ENCODE results near the gene CIAO3. TPM values are rescaled to one million over a fixed set of nuclear protein-coding genes. Genes with fewer than 3 reads are reported as not detected.
"Not testable (repeated sequence)": the region's sequence is repeated elsewhere in the genome, so short reads cannot be mapped to it uniquely, and the experiment has no call there.

Gene CIAO3
- polyA plus RNA-seq, 1 donor from 2014 or later, result 57.8 TPM

DNA sequence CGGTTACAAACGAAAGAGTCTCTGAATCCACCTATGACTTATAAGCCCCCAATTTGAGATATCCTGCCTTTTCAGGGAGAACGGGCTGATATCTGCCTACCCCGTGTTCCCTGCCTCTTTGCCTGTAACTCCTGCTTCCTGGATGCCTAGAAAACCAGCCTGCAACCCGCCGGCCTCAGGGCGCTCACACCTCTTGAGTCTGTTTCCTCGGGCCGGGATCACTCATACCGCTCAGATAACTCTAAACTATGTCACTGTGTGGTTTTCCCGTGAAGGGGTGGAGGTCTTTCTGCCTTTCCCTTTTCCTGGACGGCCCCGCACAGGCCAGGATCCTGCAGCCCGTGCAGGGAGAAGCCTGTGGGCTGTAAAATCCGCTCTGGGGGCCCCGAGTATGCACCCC is 37.0 kb upstream of the CIAO3 start:
- Histone ChIP-seq H3K4me2 (ENCODE audit: low read length) (no peak overlapping the region), H3K27ac (ENCODE audit: low read length) (no peak overlapping the region), H2AFZ (ENCODE audit: low read depth, low read length) (no peak overlapping the region), H3K27me3 (ENCODE audit: insufficient read depth, low read depth, low read length) (no peaks in the 10 kb centered on the region), H4K20me1 (ENCODE audit: insufficient read depth) (no peaks in the 10 kb centered on the region), H3K36me3 (ENCODE audit: insufficient read depth, low read length) (no peaks in the 10 kb centered on the region), H3K9ac (ENCODE audit: low read length) (no peak overlapping the region), H3K9me3 (ENCODE audit: low read length) (no peaks in the 10 kb centered on the region), H3F3A (ENCODE audit: insufficient read depth, low read length, poor library complexity, severe bottlenecking) (no peaks in the 10 kb centered on the region), H3K4me3 (ENCODE audit: low read length) (no peak overlapping the region), H3K9me2 (ENCODE audit: insufficient read depth, low read length) (no peaks in the 10 kb centered on the region), H3K79me2 (replicated peaks; ENCODE audit: insufficient read depth, low read length) (no peaks in the 10 kb centered on the region)
- TF ChIP-seq TAF1 (IDR thresholded peaks at IDR 0.05; ENCODE audit: low read depth) (no peak), CTCF (IDR thresholded peaks at IDR 0.05; ENCODE audit: poor library complexity, severe bottlenecking) (no peak), SMC3 (conservative IDR thresholded peaks at IDR 0.05; ENCODE audit: poor library complexity) (no peak), RAD21 (conservative IDR thresholded peaks at IDR 0.05) (no peak), POLR2AphosphoS5 (IDR thresholded peaks at IDR 0.05) (no peak)
- TF ChIP-seq, protein P1, sequence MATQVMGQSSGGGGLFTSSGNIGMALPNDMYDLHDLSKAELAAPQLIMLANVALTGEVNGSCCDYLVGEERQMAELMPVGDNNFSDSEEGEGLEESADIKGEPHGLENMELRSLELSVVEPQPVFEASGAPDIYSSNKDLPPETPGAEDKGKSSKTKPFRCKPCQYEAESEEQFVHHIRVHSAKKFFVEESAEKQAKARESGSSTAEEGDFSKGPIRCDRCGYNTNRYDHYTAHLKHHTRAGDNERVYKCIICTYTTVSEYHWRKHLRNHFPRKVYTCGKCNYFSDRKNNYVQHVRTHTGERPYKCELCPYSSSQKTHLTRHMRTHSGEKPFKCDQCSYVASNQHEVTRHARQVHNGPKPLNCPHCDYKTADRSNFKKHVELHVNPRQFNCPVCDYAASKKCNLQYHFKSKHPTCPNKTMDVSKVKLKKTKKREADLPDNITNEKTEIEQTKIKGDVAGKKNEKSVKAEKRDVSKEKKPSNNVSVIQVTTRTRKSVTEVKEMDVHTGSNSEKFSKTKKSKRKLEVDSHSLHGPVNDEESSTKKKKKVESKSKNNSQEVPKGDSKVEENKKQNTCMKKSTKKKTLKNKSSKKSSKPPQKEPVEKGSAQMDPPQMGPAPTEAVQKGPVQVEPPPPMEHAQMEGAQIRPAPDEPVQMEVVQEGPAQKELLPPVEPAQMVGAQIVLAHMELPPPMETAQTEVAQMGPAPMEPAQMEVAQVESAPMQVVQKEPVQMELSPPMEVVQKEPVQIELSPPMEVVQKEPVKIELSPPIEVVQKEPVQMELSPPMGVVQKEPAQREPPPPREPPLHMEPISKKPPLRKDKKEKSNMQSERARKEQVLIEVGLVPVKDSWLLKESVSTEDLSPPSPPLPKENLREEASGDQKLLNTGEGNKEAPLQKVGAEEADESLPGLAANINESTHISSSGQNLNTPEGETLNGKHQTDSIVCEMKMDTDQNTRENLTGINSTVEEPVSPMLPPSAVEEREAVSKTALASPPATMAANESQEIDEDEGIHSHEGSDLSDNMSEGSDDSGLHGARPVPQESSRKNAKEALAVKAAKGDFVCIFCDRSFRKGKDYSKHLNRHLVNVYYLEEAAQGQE (IDR thresholded peaks at IDR 0.05; ENCODE audit: borderline replicate concordance), result no peak

- Histone ChIP-seq H4K20me1 (ENCODE audit: insufficient read depth) (no peaks in the 10 kb centered on the region), H3K27me3 (ENCODE audit: insufficient read depth, low read depth, low read length) (no peaks in the 10 kb centered on the region), H3K9me2 (ENCODE audit: insufficient read depth, low read length) (no peaks in the 10 kb centered on the region), H3K27ac (ENCODE audit: low read length) (no peak overlapping the region), H3K36me3 (ENCODE audit: insufficient read depth, low read length) (no peaks in the 10 kb centered on the region), H2AFZ (ENCODE audit: low read depth, low read length) (no peak overlapping the region), H3K9ac (ENCODE audit: low read length) (no peak overlapping the region), H3K9me3 (ENCODE audit: low read length) (no peaks in the 10 kb centered on the region), H3K4me3 (ENCODE audit: low read length) (no peak overlapping the region), H3F3A (ENCODE audit: insufficient read depth, low read length, poor library complexity, severe bottlenecking) (no peaks in the 10 kb centered on the region), H3K79me2 (replicated peaks; ENCODE audit: insufficient read depth, low read length) (no peaks in the 10 kb centered on the region), H3K4me2 (ENCODE audit: low read length) (no peak overlapping the region)
- TF ChIP-seq CTCF (IDR thresholded peaks at IDR 0.05; ENCODE audit: poor library complexity, severe bottlenecking) (no peak), EP300 (conservative IDR thresholded peaks at IDR 0.05; ENCODE audit: poor library complexity, severe bottlenecking) (no peak), POLR2AphosphoS5 (IDR thresholded peaks at IDR 0.05) (no peak), RAD21 (conservative IDR thresholded peaks at IDR 0.05) (no peak), EZH2 (IDR thresholded peaks at IDR 0.05; ENCODE audit: borderline replicate concordance, insufficient read depth, low read length, poor library complexity, severe bottlenecking) (no peak), MXI1 (conservative IDR thresholded peaks at IDR 0.05; ENCODE audit: poor library complexity, severe bottlenecking) (no peak), SMC3 (conservative IDR thresholded peaks at IDR 0.05; ENCODE audit: poor library complexity) (no peak), TAF1 (IDR thresholded peaks at IDR 0.05; ENCODE audit: low read depth) (no peak)
- TF ChIP-seq, protein P1 (IDR thresholded peaks at IDR 0.05; ENCODE audit: borderline replicate concordance), result no peak
Measured at GRCh38 chr16:776824-777223, 36.0 kb upstream of the CIAO3 start.

GRCh38 chr16:776298-776697 is 35.5 kb upstream of the CIAO3 start:
- H3K36me3 ChIP-seq (ENCODE audit: insufficient read depth, low read length); H3K4me3 ChIP-seq (ENCODE audit: low read length); H3K27ac ChIP-seq (ENCODE audit: low read length); H2AFZ ChIP-seq (ENCODE audit: low read depth, low read length); H3K27me3 ChIP-seq (ENCODE audit: insufficient read depth, low read depth, low read length); H3F3A ChIP-seq (ENCODE audit: insufficient read depth, low read length, poor library complexity, severe bottlenecking); H3K9me2 ChIP-seq (ENCODE audit: insufficient read depth, low read length); H3K4me2 ChIP-seq (ENCODE audit: low read length); H3K9ac ChIP-seq (ENCODE audit: low read length); H3K9me3 ChIP-seq (ENCODE audit: low read length); H3K79me2 ChIP-seq (replicated peaks; ENCODE audit: insufficient read depth, low read length); H4K20me1 ChIP-seq (ENCODE audit: insufficient read depth): not testable (repeated sequence)
